ENCODE measurements around the gene TMEM184B. TPM values are rescaled to one million over a fixed set of nuclear protein-coding genes. Genes with fewer than 3 reads are reported as not detected.

Gene TMEM184B
- total RNA-seq, 1 experiment from 2014 or later = 5.1 TPM

DNA sequence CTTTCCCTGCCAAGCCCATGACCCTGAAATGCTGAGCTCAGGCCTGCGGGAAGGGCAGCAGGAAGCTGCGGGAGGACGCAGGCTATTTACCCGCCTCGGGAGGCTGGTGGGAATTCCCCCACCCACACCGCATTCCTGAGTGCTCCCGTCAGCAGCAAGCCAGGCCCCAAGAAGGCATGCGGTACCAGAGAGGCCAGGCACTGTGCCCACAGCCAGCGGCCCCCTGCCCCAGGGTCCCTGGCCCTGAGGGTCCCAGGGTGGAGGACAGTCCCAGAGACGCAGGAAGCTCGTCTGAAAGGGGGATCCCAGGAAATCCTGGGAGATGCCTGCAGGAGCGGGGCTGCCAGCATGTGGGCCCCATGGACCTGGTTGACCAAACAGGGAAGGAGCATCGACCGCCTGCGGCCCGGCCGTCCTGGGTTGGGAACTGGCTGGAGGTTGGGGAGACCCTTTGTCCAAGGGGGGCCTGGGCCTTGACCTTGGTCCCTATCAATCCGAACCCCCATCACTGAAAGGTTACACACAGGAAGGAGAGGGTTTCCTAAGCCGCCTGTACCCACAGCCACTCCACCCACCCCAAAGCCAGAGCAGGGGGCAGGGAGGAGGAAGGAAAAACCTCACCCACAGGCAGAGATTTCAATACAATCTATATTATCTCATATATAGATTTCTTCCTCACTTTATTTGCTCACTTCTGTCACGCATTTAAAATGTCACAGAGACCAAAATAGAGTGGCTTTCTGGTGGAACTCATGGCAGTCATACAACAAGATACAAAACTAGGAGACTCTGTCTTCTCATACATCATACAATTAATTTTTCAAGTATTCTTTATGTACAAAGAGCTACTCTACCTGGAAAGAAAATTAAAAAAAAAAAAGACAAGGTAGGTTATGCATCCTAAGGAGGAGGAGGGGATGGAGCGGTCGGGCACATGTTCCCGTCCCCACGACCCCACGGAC, 53.9 kb downstream of the TMEM184B start:
- H3K36me3 ChIP-seq (ENCODE audit: insufficient read depth, low read length) = no peaks in the 10 kb centered on the region
- H3K9me3 ChIP-seq (ENCODE audit: low read length) = no peaks in the 10 kb centered on the region
- H4K20me1 ChIP-seq (ENCODE audit: insufficient read depth, low read depth, low read length) = no peaks in the 10 kb centered on the region
- no peaks in the 10 kb centered on the region for H3K4me1 ChIP-seq (ENCODE audit: low read length)
- H3K9ac ChIP-seq (ENCODE audit: low read length) = no peak overlapping the region
- no peak overlapping the region for H3K27ac ChIP-seq (ENCODE audit: low read length)
- no peak overlapping the region for H3K4me3 ChIP-seq (ENCODE audit: low read length)
- DNase-seq = no peak
- H3K79me2 ChIP-seq (ENCODE audit: low read length) = no peaks in the 10 kb centered on the region
- no peak overlapping the region for H3K4me2 ChIP-seq (ENCODE audit: low read depth, low read length, poor library complexity, severe bottlenecking)
- no peaks in the 10 kb centered on the region for H3K27me3 ChIP-seq (ENCODE audit: low read length)
- H2AFZ ChIP-seq (ENCODE audit: low read length) = no peak overlapping the region
- no peaks in the 10 kb centered on the region for H3K9me2 ChIP-seq (replicated peaks; ENCODE audit: insufficient read depth, low read length)

GRCh38 chr22:38215156-38216038, 57.4 kb downstream of the TMEM184B start:
- H4K20me1 ChIP-seq (ENCODE audit: insufficient read depth, low read depth, low read length) = no peaks in the 10 kb centered on the region
- no peaks in the 10 kb centered on the region for H3K79me2 ChIP-seq (ENCODE audit: low read length)
- H3K27me3 ChIP-seq (ENCODE audit: low read length) = no peaks in the 10 kb centered on the region
- H3K36me3 ChIP-seq (ENCODE audit: insufficient read depth, low read length) = no peaks in the 10 kb centered on the region
- no peak overlapping the region for H3K9ac ChIP-seq (ENCODE audit: low read length)
- no peak overlapping the region for H3K27ac ChIP-seq (ENCODE audit: low read length)
- no peak overlapping the region for H2AFZ ChIP-seq (ENCODE audit: low read length)
- H3K9me3 ChIP-seq (ENCODE audit: low read length) = no peaks in the 10 kb centered on the region
- H3K9me2 ChIP-seq (replicated peaks; ENCODE audit: insufficient read depth, low read length) = no peaks in the 10 kb centered on the region
- peaks cover 5% of the 10 kb centered on the region; the same call in 1 of the 2 replicates for H3K4me1 ChIP-seq (ENCODE audit: low read length)
- H3K4me2 ChIP-seq (ENCODE audit: low read depth, low read length, poor library complexity, severe bottlenecking) = no peak overlapping the region
- no peak overlapping the region for H3K4me3 ChIP-seq (ENCODE audit: low read length)
- DNase-seq = no peak

DNA sequence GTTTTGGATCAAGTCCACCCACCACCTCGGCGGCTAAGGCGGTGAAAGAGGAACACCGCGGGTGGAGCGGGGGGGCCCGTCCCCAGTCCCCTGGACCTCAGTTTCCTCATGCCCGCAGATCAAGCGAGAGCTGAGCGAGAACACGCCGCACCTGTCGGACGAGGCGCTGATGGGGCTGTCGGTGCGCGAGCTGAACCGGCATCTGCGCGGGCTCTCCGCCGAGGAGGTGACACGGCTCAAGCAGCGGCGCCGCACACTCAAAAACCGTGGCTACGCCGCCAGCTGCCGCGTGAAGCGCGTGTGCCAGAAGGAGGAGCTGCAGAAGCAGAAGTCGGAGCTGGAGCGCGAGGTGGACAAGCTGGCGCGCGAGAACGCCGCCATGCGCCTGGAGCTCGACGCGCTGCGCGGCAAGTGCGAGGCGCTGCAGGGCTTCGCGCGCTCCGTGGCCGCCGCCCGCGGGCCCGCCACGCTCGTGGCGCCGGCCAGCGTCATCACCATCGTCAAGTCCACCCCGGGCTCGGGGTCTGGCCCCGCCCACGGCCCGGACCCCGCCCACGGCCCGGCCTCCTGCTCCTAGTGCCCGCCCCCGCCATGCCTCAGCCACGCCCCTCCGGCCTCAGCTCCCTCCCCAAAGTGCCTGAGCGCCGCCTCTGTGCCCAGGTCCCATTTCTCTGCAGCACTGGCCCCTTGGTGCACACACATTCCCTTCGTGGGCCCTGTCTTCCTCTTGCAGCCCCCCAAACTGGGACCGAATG, 58.3 kb downstream of the TMEM184B start:
- H3K4me2 ChIP-seq (ENCODE audit: low read depth, low read length, poor library complexity, severe bottlenecking) = no peak overlapping the region
- peak; percentile 71 for DNase-seq
- H3K27ac ChIP-seq (ENCODE audit: low read length) = no peak overlapping the region
- H3K27me3 ChIP-seq (ENCODE audit: low read length) = no peaks in the 10 kb centered on the region
- no peaks in the 10 kb centered on the region for H3K79me2 ChIP-seq (ENCODE audit: low read length)
- H3K36me3 ChIP-seq (ENCODE audit: insufficient read depth, low read length) = no peaks in the 10 kb centered on the region
- no peak overlapping the region for H2AFZ ChIP-seq (ENCODE audit: low read length)
- H3K9me2 ChIP-seq (replicated peaks; ENCODE audit: insufficient read depth, low read length) = no peaks in the 10 kb centered on the region
- no peak overlapping the region for H3K4me3 ChIP-seq (ENCODE audit: low read length)
- H3K4me1 ChIP-seq (ENCODE audit: low read length) = peaks cover 5% of the 10 kb centered on the region; the same call in 1 of the 2 replicates
- H3K9ac ChIP-seq (ENCODE audit: low read length) = no peak overlapping the region
- H3K9me3 ChIP-seq (ENCODE audit: low read length) = no peaks in the 10 kb centered on the region
- H4K20me1 ChIP-seq (ENCODE audit: insufficient read depth, low read depth, low read length) = no peaks in the 10 kb centered on the region

- no peak for DNase-seq
- H3K36me3 ChIP-seq (ENCODE audit: insufficient read depth, low read length) = no peaks in the 10 kb centered on the region
- H3K79me2 ChIP-seq (ENCODE audit: low read length) = no peaks in the 10 kb centered on the region
- peaks cover 5% of the 10 kb centered on the region; the same call in 1 of the 2 replicates for H3K4me1 ChIP-seq (ENCODE audit: low read length)
- no peaks in the 10 kb centered on the region for H3K27me3 ChIP-seq (ENCODE audit: low read length)
- H2AFZ ChIP-seq (ENCODE audit: low read length) = no peak overlapping the region
- no peaks in the 10 kb centered on the region for H3K9me2 ChIP-seq (replicated peaks; ENCODE audit: insufficient read depth, low read length)
- no peak overlapping the region for H3K4me3 ChIP-seq (ENCODE audit: low read length)
- no peak overlapping the region for H3K9ac ChIP-seq (ENCODE audit: low read length)
- no peaks in the 10 kb centered on the region for H4K20me1 ChIP-seq (ENCODE audit: insufficient read depth, low read depth, low read length)
- no peaks in the 10 kb centered on the region for H3K9me3 ChIP-seq (ENCODE audit: low read length)
- no peak overlapping the region for H3K4me2 ChIP-seq (ENCODE audit: low read depth, low read length, poor library complexity, severe bottlenecking)
- no peak overlapping the region for H3K27ac ChIP-seq (ENCODE audit: low read length)
Measured at GRCh38 chr22:38213990-38214301, 58.9 kb downstream of the TMEM184B start.

DNA sequence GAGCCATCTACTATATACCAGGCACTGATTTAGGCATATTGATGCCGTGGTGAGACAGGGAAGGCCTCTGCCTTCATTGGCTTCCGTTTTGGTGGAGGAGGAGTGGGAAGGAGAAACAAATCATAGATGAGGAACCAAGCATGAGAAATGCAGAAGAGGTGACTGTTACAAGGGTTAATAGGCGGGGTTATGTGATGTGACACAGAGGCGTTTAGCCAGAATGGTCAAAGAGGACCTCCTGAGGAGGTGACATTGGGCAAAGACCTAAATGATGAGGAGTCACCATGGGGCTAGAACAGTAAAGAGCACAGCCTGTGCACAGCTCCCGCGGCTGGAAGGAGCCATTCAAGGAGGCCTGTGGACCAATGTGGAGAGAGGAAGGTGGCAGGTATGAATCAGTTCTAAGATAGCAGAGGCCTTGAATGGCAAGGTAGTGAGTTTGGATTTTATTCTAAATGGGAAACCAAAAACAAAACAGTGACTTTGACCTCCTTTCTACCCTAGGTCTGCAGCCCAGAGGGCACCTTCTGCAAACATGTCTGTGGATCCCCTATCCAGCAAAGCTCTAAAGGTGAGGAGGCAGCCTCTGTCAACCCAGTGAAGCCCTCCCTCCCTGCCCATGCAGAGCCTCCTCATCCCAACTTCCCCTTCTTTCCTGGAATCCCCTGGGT, 59.4 kb downstream of the TMEM184B start:
- no peak overlapping the region for H3K9ac ChIP-seq (ENCODE audit: low read length)
- no peaks in the 10 kb centered on the region for H3K27me3 ChIP-seq (ENCODE audit: low read length)
- no peaks in the 10 kb centered on the region for H3K9me2 ChIP-seq (replicated peaks; ENCODE audit: insufficient read depth, low read length)
- H3K9me3 ChIP-seq (ENCODE audit: low read length) = no peaks in the 10 kb centered on the region
- no peaks in the 10 kb centered on the region for H3K79me2 ChIP-seq (ENCODE audit: low read length)
- no peaks in the 10 kb centered on the region for H3K36me3 ChIP-seq (ENCODE audit: insufficient read depth, low read length)
- H3K27ac ChIP-seq (ENCODE audit: low read length) = no peak overlapping the region
- no peaks in the 10 kb centered on the region for H4K20me1 ChIP-seq (ENCODE audit: insufficient read depth, low read depth, low read length)
- no peak overlapping the region for H3K4me3 ChIP-seq (ENCODE audit: low read length)
- DNase-seq = no peak
- no peak overlapping the region for H3K4me2 ChIP-seq (ENCODE audit: low read depth, low read length, poor library complexity, severe bottlenecking)
- H3K4me1 ChIP-seq (ENCODE audit: low read length) = peaks cover 5% of the 10 kb centered on the region; the same call in 1 of the 2 replicates
- no peak overlapping the region for H2AFZ ChIP-seq (ENCODE audit: low read length)

GRCh38 chr22:38212442-38212841, 60.4 kb downstream of the TMEM184B start:
- no peaks in the 10 kb centered on the region for H3K36me3 ChIP-seq (ENCODE audit: insufficient read depth, low read length)
- no peak overlapping the region for H3K4me3 ChIP-seq (ENCODE audit: low read length)
- no peak overlapping the region for H3K27ac ChIP-seq (ENCODE audit: low read length)
- peaks cover 5% of the 10 kb centered on the region; the same call in 1 of the 2 replicates for H3K4me1 ChIP-seq (ENCODE audit: low read length)
- H3K27me3 ChIP-seq (ENCODE audit: low read length) = no peaks in the 10 kb centered on the region
- no peak for DNase-seq
- H3K9me2 ChIP-seq (replicated peaks; ENCODE audit: insufficient read depth, low read length) = no peaks in the 10 kb centered on the region
- H3K79me2 ChIP-seq (ENCODE audit: low read length) = no peaks in the 10 kb centered on the region
- no peaks in the 10 kb centered on the region for H4K20me1 ChIP-seq (ENCODE audit: insufficient read depth, low read depth, low read length)
- H3K9me3 ChIP-seq (ENCODE audit: low read length) = no peaks in the 10 kb centered on the region
- H2AFZ ChIP-seq (ENCODE audit: low read length) = no peak overlapping the region
- H3K9ac ChIP-seq (ENCODE audit: low read length) = no peak overlapping the region
- no peak overlapping the region for H3K4me2 ChIP-seq (ENCODE audit: low read depth, low read length, poor library complexity, severe bottlenecking)

- H3K79me2 ChIP-seq (ENCODE audit: low read length) = no peaks in the 10 kb centered on the region
Measured at GRCh38 chr22:38211556-38211955, 61.3 kb downstream of the TMEM184B start.

More at GRCh38 chr22:38211556-38211955, 61.3 kb downstream of the TMEM184B start:
- H3K4me3 ChIP-seq (ENCODE audit: low read length) = no peak overlapping the region
- peaks cover 5% of the 10 kb centered on the region; the same call in 1 of the 2 replicates for H3K4me1 ChIP-seq (ENCODE audit: low read length)
- H3K4me2 ChIP-seq (ENCODE audit: low read depth, low read length, poor library complexity, severe bottlenecking) = no peak overlapping the region
- H3K27ac ChIP-seq (ENCODE audit: low read length) = no peak overlapping the region
- H3K9me2 ChIP-seq (replicated peaks; ENCODE audit: insufficient read depth, low read length) = no peaks in the 10 kb centered on the region
- DNase-seq = no peak
- no peaks in the 10 kb centered on the region for H3K9me3 ChIP-seq (ENCODE audit: low read length)
- H4K20me1 ChIP-seq (ENCODE audit: insufficient read depth, low read depth, low read length) = no peaks in the 10 kb centered on the region
- no peaks in the 10 kb centered on the region for H3K27me3 ChIP-seq (ENCODE audit: low read length)
- no peaks in the 10 kb centered on the region for H3K36me3 ChIP-seq (ENCODE audit: insufficient read depth, low read length)
- no peak overlapping the region for H2AFZ ChIP-seq (ENCODE audit: low read length)
- no peak overlapping the region for H3K9ac ChIP-seq (ENCODE audit: low read length)

Data from Karpas-422 (cell line).